Activated CD4-positive, alpha-beta T cell treated with anti-CD3 and anti-CD28 coated beads, Interleukin-2, amount 10 ng/mL, durations not matched to agents 7 days and 5 days (primary cell): ENCODE measurements around the gene NOS1AP. TPM values are rescaled to one million over a fixed set of nuclear protein-coding genes. Genes with fewer than 3 reads are reported as not detected.

Source experiments
- CTCF ChIA-PET: fragments of 350-600 bp; sonication (Branson Sonifier 250); formaldehyde crosslinking; loops from one replicate; lab custom pipeline; 2021; ENCODE audit warnings: antibody characterized with exemption; lab: Charles Lee
- POLR2A ChIA-PET: fragments of 350-600 bp; sonication (Branson Sonifier 250); formaldehyde crosslinking; loops from one replicate; lab custom pipeline; 2021; ENCODE audit warnings: antibody characterized with exemption; lab: Charles Lee
- DNase-seq: peaks from one replicate; pipeline ENCODE4 v3.0.0-alpha.2; 2020
- H3K27ac Mint-ChIP-seq: one replicate; pipeline ENCODE4 v1.8.0; 2021; ENCODE audit warnings: mild to moderate bottlenecking, moderate library complexity, mixed read lengths
- H3K27me3 Mint-ChIP-seq: one replicate; pipeline ENCODE4 v1.8.0; 2021; ENCODE audit warnings: mixed read lengths
- H3K36me3 Mint-ChIP-seq: one replicate; pipeline ENCODE4 v1.8.0; 2021; ENCODE audit warnings: low read depth, mixed read lengths
- H3K4me1 Mint-ChIP-seq: one replicate; pipeline ENCODE4 v1.8.0; 2021; ENCODE audit warnings: mixed read lengths
- H3K4me3 Mint-ChIP-seq: one replicate; pipeline ENCODE4 v1.8.0; 2021; ENCODE audit warnings: mild to moderate bottlenecking, moderate library complexity, mixed read lengths
- H3K9me3 Mint-ChIP-seq: one replicate; pipeline ENCODE4 v1.8.0; 2021; ENCODE audit warnings: mixed read lengths
- total RNA-seq, 2 experiments: library from RNA; stranded (reverse); gene quantifications; one replicate each; pipeline ENCODE4 v1.2.3, GENCODE V29; 2021

Gene NOS1AP
- total RNA-seq, 2 experiments from 2014 or later = 0.06 TPM; not detected in 1

- ChIA-PET POLR2A (no interaction called here), CTCF (no interaction called here)
- H3K27ac Mint-ChIP-seq = no peak overlapping the region
- H3K4me1 Mint-ChIP-seq = no peaks in the 10 kb centered on the region
- H3K27me3 Mint-ChIP-seq = peaks cover 9% of the 10 kb centered on the region
- H3K4me3 Mint-ChIP-seq = no peak overlapping the region
- no peaks in the 10 kb centered on the region for H3K9me3 Mint-ChIP-seq
- no peak for DNase-seq
- no peaks in the 10 kb centered on the region for H3K36me3 Mint-ChIP-seq
Measured at GRCh38 chr1:162135271-162135775, 65.8 kb downstream of the NOS1AP start.

GRCh38 chr1:162136760-162137159, 67.3 kb downstream of the NOS1AP start:
- H3K4me1 Mint-ChIP-seq = no peaks in the 10 kb centered on the region
- no peaks in the 10 kb centered on the region for H3K36me3 Mint-ChIP-seq
- peaks cover 19% of the 10 kb centered on the region for H3K27me3 Mint-ChIP-seq
- POLR2A ChIA-PET = no interaction called here
- CTCF ChIA-PET = no interaction called here
- DNase-seq = no peak
- no peak overlapping the region for H3K27ac Mint-ChIP-seq
- H3K9me3 Mint-ChIP-seq = no peaks in the 10 kb centered on the region
- no peak overlapping the region for H3K4me3 Mint-ChIP-seq

- no peaks in the 10 kb centered on the region for H3K9me3 Mint-ChIP-seq
- H3K4me1 Mint-ChIP-seq = no peaks in the 10 kb centered on the region
- DNase-seq = no peak
- peaks cover 24% of the 10 kb centered on the region for H3K27me3 Mint-ChIP-seq
- no peak overlapping the region for H3K4me3 Mint-ChIP-seq
- no peaks in the 10 kb centered on the region for H3K36me3 Mint-ChIP-seq
- CTCF ChIA-PET = interaction anchor here (0.6 kb wide), 1 partner anchor 1933 kb away, joined by 3 read pairs; no protein-coding TSS in a partner anchor
- no peak overlapping the region for H3K27ac Mint-ChIP-seq
- POLR2A ChIA-PET = no interaction called here
Measured at GRCh38 chr1:162137179-162137960, 67.9 kb downstream of the NOS1AP start.

DNA sequence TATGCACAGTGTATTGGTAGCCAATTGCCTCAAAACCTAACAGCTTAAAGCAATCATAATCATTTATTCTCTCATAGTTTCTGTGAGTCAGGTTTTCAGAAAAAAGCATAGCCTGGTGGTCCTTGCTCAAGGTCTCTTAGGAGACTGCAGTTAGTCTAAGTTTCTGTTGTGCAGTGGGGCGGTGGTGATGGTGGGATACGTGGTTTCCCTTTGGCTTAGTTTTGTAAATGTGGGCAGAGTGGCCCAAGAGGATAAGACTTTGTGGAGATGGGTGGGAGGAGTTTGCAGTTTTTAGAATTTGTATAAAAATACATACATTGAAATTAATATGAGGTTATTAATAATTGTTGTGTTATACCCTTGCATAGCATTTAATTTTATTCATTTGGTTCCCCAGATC, 68.6 kb downstream of the NOS1AP start:
- H3K9me3 Mint-ChIP-seq = no peaks in the 10 kb centered on the region
- no peaks in the 10 kb centered on the region for H3K36me3 Mint-ChIP-seq
- no peak overlapping the region for H3K27ac Mint-ChIP-seq
- peaks cover 25% of the 10 kb centered on the region for H3K27me3 Mint-ChIP-seq
- DNase-seq = no peak
- CTCF ChIA-PET = interaction anchor here (0.6 kb wide), 1 partner anchor 1932 kb away, joined by 3 read pairs; no protein-coding TSS in a partner anchor
- POLR2A ChIA-PET = no interaction called here
- H3K4me1 Mint-ChIP-seq = no peaks in the 10 kb centered on the region
- H3K4me3 Mint-ChIP-seq = no peak overlapping the region

DNA sequence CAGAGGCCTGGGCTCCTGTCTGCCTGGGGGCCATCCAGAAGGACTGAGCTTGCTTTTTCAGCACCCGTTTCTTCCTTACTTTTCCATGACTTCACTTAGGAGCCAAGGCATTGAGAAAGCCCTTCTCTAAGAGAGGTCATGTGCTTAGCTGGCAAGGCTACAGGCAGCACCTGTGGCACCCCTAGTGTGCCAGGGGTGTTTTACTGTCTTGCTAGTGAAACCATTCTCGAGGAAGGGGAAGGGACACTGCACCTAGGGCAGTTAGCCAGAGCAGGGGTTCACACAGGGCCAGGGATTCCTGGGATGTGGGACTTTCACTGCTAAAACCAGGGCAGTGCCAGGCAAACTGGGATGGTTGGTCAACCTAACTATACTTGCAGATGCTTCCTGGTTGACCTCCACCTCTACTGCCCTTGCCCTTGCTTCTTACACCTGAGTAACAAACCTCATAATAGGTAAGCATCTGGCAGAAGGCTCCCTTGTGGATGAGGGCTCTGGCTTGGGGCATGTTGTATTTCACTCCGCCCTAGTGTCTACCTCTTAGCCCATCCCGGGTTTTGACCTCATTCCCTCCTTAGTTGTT, 69.2 kb downstream of the NOS1AP start:
- no peaks in the 10 kb centered on the region for H3K4me1 Mint-ChIP-seq
- ChIA-PET CTCF (no interaction called here), POLR2A (no interaction called here)
- DNase-seq = no peak
- H3K4me3 Mint-ChIP-seq = no peak overlapping the region
- H3K36me3 Mint-ChIP-seq = no peaks in the 10 kb centered on the region
- H3K27ac Mint-ChIP-seq = no peak overlapping the region
- H3K9me3 Mint-ChIP-seq = no peaks in the 10 kb centered on the region
- H3K27me3 Mint-ChIP-seq = peaks cover 26% of the 10 kb centered on the region

- ChIA-PET POLR2A (no interaction called here), CTCF (no interaction called here)
- Mint-ChIP-seq H3K9me3 (no peaks in the 10 kb centered on the region), H3K4me3 (no peak overlapping the region), H3K27me3 (peaks cover 26% of the 10 kb centered on the region), H3K27ac (no peak overlapping the region), H3K4me1 (no peaks in the 10 kb centered on the region), H3K36me3 (no peaks in the 10 kb centered on the region)
- DNase-seq = no peak
Measured at GRCh38 chr1:162139211-162139610, 69.7 kb downstream of the NOS1AP start.

GRCh38 chr1:162141281-162142054, 72.0 kb downstream of the NOS1AP start:
- POLR2A ChIA-PET = interaction anchor here (0.6 kb wide), 1 partner anchor 449 kb away, joined by 6 read pairs; no protein-coding TSS in a partner anchor
- no peaks in the 10 kb centered on the region for H3K4me1 Mint-ChIP-seq
- H3K36me3 Mint-ChIP-seq = no peaks in the 10 kb centered on the region
- H3K27ac Mint-ChIP-seq = no peak overlapping the region
- H3K27me3 Mint-ChIP-seq = peaks cover 22% of the 10 kb centered on the region
- CTCF ChIA-PET = no interaction called here
- no peak for DNase-seq
- H3K4me3 Mint-ChIP-seq = no peak overlapping the region
- no peaks in the 10 kb centered on the region for H3K9me3 Mint-ChIP-seq

DNA sequence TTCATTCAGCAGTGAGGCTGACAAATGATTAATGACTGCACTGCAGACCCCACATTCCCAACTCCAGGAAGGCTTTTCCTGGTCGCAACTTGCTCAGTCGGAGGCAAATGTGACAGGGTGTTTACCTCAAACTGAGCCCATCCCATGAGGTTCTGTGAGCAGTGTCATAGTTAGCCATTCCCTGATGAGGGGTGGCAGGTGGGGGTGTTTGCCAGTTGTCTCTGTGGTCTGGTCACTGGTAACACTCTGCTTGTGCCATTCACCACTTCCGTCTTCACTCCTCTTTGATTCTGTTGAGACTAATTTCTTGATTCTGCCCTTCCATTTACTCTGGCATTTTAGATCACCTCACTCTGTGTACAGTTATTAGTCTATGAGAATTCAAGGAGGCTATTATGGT, 73.5 kb downstream of the NOS1AP start:
- Mint-ChIP-seq H3K4me3 (no peak overlapping the region), H3K4me1 (no peaks in the 10 kb centered on the region)
- CTCF ChIA-PET = no interaction called here

DNA sequence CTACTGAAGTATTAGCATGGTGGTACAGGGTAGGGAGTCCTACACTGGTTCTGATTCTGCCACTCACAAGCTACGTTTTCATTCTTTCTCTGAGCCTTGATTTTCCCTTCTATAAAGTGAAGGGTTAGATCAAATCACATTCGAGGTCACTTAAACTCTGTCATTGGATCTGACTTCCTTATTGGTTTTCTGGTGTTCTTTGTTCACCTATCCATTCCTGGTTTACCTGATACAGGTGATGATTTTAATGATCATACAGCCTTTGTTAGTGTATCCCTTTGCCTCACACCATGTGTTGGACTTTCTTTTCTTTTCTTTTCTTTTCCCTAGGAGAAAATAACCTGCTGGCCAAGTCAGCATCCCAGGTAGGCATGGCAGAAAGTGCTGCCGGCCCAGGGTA, 74.8 kb downstream of the NOS1AP start:
- ChIA-PET POLR2A (no interaction called here), CTCF (interaction anchor here (1.1 kb wide), 1 partner anchor 145 kb away, joined by 3 read pairs; no protein-coding TSS in a partner anchor)
- H3K4me1 Mint-ChIP-seq = no peaks in the 10 kb centered on the region
- H3K36me3 Mint-ChIP-seq = no peaks in the 10 kb centered on the region
- H3K9me3 Mint-ChIP-seq = no peaks in the 10 kb centered on the region
- H3K27ac Mint-ChIP-seq = no peak overlapping the region
- no peak for DNase-seq
- no peak overlapping the region for H3K4me3 Mint-ChIP-seq
- peaks cover 21% of the 10 kb centered on the region for H3K27me3 Mint-ChIP-seq

More for the DNA sequence above, 73.5 kb downstream of the NOS1AP start:
- H3K9me3 Mint-ChIP-seq = no peaks in the 10 kb centered on the region
- peaks cover 22% of the 10 kb centered on the region for H3K27me3 Mint-ChIP-seq
- POLR2A ChIA-PET = no interaction called here
- no peaks in the 10 kb centered on the region for H3K36me3 Mint-ChIP-seq
- H3K27ac Mint-ChIP-seq = no peak overlapping the region
- no peak for DNase-seq

DNA sequence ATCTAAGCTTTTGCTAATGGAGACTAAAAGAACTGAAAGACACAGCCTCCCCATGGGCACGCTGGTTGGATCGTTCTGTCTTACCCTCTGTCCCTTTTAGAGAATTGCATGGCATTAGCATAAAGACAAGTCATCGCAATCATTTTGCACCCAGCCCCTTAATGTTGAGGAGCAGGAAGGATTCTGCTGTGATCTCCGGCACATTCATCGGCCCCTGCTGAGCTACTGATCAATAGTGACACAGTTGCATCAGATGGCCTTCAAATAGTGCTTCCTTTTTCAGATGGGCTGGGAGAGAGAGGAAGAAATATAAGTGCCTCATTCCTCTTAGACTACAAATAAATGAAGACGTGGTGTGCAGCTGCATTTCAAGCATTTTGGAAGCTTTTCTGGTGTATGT, 75.4 kb downstream of the NOS1AP start:
- DNase-seq = no peak
- Mint-ChIP-seq H3K4me1 (no peaks in the 10 kb centered on the region), H3K4me3 (no peak overlapping the region), H3K9me3 (no peaks in the 10 kb centered on the region), H3K36me3 (no peaks in the 10 kb centered on the region), H3K27me3 (peaks cover 20% of the 10 kb centered on the region), H3K27ac (no peak overlapping the region)
- POLR2A ChIA-PET = no interaction called here
- CTCF ChIA-PET = interaction anchor here (1.1 kb wide), 1 partner anchor 146 kb away, joined by 3 read pairs; no protein-coding TSS in a partner anchor

DNA sequence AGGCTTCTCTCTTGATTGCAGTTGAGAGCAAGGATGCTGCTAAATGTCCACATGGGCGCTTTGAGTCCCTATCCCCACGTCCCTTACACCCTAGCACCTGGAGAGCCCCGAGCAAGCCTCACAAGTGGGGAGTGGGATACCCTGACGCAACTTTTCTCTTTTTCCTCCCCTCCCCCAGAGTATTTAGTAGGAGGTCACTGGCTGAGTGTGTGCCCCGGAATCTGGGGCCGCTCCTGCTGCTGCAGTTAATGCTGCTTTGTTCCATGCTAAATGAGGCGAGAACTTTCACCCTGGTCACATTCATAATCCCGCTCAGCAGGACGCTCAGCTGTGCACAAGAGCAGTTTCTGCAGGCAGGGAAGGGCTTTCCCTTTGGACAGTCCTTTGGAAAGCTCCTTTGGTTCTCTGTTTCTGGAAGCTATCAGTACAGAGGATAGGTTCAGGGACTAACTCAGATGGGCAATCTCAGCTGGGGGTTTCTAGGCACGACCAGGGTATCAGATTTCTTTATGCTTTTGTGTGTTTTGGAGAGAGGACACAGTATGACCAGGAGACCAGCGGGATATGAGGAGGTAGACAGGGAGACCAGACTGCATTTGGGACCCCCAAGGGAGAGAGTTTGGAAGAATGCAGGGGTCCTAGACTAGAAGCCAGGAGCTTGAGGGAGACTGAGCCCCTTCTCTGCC, 75.9 kb downstream of the NOS1AP start:
- CTCF ChIA-PET = no interaction called here
- Mint-ChIP-seq H3K27me3 (peaks cover 20% of the 10 kb centered on the region), H3K9me3 (no peaks in the 10 kb centered on the region), H3K4me3 (no peak overlapping the region), H3K36me3 (no peaks in the 10 kb centered on the region), H3K4me1 (no peaks in the 10 kb centered on the region), H3K27ac (no peak overlapping the region)
- POLR2A ChIA-PET = no interaction called here
- DNase-seq = no peak

GRCh38 chr1:162145966-162146696, 76.6 kb downstream of the NOS1AP start:
- H3K4me3 Mint-ChIP-seq = no peak overlapping the region
- H3K27ac Mint-ChIP-seq = no peak overlapping the region
- no peak for DNase-seq
- ChIA-PET CTCF (interaction anchor here (1.3 kb wide), 1 partner anchor 37 kb away, joined by 3 read pairs; no protein-coding TSS in a partner anchor), POLR2A (no interaction called here)
- H3K36me3 Mint-ChIP-seq = no peaks in the 10 kb centered on the region
- H3K9me3 Mint-ChIP-seq = no peaks in the 10 kb centered on the region
- no peaks in the 10 kb centered on the region for H3K4me1 Mint-ChIP-seq
- H3K27me3 Mint-ChIP-seq = peaks cover 20% of the 10 kb centered on the region
